ENCODE results near the gene C1orf174.

C1orf174 gene

DNA sequence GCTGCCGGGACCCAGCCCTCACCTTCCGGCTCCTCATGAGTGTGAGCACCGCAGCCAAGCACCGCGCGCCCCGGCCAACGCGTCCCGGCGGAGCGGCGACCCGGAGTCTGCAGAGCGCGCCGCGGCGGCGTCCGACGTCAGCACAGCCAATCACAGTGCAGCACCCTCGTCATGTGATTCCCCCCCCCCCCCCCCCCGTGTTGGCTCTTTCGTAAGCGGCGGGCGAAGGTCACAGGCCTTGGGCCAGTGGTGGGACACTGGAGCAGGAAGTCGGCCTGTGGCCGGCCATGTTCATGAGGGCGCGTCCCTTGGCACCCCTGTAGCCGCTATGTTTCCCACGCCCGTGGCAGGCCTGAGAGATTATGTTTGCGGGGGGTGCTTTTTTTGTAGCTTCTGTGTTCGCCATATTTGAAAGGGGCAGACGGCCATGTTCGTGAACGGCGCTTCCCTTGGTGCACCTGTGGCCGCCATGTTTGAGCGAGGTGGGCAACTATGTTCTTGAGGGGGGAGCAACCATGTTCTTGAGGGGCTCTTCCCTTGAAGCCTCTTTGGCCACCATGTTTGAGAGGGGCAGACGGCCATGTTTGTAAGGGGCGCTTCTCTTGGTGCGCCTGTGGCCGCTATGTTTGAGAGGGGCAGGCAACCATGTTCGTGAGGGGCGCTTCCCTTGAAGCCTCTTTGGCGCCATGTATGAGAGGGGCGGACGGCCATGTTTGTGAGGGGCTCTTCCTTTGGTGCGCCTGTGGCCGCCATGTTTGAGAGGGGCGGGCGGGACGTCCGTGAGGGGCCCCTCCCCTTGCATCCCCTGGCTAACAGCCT is at the start of gene C1orf174:
Gene C1orf174, minus strand, starts transcription at position 123 of the 819 bp plus-strand sequence. Its CDS starts 86 bp downstream, at position 37.
- DNase-seq = peak; percentile 96 to 98

DNA sequence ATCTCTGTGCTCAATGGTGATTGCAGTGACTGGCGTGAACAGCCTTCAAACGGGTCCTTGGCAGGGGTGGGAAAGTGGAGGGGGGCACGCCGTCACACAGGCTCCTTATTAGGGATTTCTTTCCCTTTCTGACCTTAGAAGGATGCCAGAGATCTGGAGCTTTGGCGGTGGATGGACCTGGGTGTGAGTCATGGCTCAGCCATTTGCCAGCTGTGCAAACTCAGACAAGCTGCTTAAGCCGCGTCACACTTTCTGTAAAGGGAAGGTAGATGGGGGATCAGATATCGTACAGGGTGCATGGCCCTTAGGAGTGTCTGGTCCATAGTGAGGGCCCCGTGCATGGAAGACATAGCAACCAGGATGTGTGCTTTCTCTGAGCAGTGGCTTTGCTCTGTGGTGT is 48.3 kb upstream of the C1orf174 start:
- DNase-seq = no peak

DNA sequence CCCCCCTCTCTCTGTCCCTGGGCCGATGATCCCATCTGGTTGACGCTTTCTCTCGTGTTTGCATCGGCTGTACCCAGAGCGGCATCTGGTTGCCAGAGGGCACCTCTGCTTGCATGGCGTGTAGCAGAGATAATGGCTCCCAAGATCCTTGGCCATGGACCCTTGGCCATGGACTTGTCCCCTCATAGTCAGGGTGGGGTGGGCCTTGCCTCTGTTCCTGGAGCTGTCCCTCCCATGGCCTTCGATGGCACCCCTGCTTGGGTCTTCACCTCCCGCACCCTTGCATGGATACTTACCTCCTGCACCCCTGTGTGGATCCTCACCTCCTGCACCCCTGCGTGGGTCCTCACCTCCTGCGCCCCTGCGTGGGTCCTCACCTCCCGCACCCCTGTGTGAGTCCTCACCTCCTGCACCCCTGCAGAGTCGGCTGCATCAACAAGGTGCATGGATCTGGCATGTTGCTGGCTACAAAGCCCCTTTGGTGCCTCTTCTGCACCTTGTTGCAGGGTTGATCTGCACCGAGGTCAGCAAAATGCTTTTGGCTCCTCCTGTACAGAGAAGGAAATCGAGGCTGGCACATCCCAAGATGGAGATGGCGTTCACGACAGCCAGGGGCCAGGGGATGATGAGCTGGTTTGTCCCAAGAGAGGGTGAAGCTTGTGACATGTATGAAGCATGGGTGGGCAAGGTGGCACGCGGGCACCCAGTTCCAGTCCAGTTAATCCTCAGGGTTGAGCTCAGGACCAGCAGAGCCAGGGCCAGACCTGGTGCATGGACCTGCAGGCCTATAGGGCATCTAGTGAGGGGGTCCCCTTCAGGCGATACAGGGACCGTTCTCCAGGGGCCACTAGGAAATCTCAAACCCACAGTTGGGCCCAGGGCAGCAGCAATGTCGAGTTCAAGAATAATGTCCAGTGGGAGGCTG is 46.1 kb upstream of the C1orf174 start:
- DNase-seq = no peak

DNA sequence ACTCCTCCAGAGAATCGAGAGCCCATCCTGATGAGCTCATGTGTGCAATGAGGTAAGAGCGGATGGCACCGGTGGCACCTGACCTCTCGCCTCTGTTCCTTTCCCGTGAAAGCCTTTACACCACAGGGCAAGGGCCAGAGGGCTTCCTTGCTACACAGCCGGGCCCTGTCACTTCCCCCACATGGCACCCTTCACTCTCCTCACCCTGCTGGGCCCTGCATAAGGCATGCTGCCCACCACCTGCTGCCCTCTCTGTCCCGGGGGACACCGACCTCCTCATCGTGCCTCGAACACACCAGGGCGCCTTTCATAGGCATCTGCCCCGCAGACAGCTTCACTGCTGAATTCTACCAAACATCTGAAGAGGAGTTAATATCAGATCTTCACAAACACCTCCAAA is 45.1 kb upstream of the C1orf174 start:
- no peak for DNase-seq

DNA sequence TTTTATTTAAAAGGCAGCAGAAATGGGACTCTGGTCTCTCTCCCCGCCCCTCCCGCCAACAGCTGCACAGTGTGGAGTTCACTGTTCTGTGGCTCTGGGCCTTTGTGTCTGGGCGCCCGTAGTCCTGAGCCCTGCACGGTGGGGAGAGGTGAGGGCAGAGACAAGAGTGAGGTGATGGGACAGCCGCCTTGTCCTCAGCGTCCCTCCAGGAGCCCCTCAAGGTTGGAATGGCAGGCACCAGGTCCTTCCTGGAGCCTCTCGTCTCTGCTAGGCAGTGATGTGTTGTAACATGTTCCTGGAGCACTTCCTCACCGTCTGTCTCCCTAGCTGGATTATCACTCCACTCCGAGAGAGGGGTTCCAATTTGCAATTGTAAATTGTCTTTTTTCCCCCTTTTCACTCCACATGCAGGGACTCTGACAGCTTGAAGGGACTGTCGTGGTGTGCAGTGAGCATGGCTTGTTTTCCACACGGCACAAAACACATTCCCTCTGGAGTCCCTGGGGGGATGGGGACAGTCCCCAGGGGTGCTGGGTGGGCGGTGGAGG is 44.6 kb upstream of the C1orf174 start:
- DNase-seq = no peak

DNA sequence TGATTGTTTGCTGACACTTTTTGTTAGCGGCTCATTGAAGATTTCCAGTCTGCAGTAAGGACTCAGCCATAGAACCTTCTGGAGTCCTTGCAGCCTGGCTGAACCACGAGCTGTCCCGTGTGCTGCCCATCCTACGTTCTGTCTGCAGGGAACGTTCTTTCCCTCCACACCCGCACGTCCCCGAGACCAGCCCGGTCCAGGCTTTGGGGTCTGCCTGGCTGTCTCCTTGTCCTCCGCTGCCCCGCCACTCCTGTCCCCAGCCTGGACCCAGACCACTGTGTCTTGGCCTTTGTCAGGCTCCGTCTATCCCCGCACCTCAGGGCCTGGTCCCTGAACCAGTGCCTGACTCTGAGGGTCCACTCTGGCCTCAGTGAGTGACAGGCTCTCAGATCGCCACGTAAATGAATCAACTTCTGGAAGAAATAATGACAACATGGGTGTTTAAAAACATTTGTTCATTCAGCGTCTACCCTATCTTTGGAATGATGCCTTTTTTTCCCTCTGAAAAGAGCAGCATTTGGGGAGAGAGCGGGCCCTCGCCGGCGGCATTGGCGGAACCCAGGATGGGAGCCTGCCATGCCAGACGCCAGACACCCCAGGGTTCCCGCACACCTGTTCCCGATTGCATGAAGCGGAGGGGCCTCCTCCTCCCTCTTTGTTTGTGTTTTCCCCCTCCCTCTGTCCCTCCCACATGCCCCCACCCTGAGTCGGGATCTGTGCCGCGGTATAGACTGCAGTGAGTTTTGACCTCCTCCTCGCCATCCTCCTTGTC is 43.9 kb upstream of the C1orf174 start:
- no peak for DNase-seq

DNA sequence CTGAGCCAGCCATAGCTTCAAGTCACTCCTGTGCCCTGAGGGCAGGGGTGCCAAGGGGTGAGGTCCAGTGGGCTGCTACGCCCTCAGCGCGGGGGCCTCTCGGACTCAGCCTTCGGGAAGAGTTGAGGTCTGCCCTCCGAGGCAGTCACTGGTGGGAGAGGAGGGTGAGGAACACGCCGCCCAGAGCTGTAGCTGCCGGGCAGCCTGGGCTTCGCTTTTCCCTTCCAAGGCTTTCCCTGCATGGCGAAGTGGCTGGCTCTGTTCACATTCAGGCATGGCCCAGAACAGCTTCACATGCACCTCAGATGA is 43.0 kb upstream of the C1orf174 start:
- no peak for DNase-seq

DNA sequence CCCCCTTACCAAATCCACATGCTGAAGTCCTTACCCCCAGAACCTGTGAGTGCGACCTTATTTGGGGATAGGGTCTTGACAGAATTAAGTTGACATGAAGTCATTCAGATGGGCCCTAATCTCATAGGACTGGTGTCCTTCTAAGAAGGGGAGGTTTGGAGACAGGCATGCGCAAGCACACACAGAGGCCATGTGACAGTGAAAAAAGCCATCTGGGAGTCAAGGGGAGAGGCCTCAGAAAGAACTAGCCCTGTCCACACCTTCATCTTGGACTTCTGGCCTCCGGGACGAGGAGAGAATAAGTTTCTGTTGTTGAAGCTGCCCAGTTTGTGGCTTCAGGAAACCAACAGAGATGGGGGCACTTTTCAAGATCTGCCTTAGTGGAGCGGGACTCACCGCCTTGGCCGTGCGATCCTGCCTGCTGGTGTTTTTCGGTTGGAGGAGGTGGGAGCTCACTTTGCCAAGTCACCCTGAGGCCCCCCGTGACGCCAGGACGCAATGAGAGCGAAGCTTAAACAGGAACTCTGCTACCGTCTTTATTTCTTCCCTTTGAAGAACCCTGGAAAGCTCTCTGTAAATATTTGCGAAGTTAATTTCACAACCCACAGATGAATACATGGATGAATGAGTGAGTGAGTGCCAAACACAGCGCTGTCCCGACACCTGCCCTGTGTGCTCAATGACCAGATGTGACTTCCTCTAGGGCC is 42.5 kb upstream of the C1orf174 start:
- no peak for DNase-seq

DNA sequence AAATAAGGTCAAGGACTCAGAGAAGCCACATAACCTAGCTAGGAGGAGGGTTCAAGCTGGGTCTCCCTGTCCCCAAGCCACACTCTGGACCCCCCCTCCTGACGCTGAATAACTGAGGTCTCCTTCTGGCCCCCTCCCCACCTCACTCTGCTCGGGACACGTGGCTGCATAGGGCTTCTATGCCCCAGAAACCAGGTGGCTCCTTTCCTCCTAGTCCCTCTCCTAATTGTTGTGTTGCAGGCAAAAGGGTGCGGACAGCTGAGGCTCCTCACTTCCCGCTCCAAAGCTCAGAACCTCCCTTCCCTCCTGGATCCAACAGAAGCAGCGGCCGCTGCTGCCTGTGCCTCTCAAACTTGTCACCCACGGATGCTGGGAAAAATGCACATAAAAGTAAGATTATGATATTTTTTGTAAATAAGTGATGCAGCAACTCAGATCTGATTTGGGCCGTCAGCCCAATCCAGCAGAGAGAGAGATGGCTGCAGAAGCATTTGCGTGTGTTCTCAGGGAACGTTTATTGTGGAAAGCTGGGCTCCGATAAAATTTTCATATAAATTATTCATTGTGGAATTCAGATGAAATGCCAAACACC is 40.8 kb upstream of the C1orf174 start:
- DNase-seq = no peak

DNA sequence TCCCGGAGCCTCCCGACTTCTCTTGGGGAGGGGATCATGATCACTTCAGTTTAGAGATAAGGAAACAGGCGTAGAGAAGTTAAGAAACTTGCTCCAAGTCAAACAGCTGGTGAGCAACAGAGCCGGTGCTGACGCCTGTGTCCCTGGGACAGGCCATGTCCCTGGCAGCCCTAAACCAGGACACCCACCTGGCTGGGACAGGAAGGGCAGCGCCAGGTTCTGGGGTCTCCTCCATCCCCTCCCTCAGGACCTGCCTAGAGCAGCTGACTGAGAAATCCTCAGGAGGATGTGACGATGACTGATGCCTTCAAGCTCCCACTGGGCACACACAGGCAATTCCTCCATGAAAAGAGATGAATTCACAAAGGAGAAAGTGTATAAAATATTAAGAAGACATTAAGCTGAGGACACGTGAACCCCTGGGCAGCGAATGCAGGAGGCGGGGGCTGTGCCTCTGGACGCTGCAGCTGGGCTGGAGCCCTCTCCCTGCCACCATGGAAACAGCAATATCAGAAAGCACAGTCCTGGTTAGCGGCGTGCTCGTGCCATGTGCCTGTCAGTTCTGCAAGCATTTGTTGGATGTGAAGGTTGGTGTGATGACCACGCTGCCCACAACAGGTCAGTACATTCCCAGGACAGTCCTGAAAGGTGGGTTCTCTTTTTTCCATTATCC is 40.1 kb upstream of the C1orf174 start:
- no peak for DNase-seq

DNA sequence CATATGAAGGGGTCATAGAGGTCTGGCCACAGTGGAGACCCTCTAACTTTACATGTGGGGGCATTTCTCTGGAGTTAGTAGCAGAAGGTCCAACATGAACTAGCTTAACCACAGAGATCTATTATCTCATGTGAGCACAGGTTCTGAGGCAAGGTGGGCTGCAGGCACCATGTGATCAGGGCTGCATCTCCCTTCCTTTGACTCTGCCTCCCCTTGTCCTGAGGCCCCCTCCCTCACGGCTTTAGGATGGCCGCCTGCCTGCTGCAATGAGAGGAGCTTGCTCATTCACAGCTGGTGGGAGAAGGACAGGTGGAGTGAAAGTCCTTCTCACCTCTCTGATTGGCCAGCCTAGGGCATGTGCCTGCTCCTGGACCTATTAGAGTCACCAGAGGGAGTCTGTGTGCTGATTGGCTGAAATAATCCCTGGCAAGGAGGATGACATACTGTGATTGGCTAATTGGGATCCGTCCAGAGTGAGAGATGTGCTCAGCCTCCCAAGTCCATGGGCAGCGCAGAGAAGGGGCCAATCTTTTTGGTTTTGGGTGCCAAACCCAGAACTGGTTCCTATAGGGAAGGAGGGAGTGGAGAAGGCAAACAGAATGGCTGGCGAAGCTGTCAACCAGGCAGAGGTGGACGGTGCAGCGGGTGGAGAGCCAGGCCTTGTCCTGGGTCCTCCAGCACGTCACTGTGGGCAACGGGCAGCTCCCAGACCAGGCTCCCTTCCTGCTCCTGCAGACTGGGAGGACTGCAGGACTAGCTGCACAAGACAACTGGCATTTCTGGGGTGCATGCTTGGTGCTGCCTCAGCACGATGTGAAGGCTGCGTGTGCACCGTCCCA is 39.4 kb upstream of the C1orf174 start:
- no peak for DNase-seq

DNA sequence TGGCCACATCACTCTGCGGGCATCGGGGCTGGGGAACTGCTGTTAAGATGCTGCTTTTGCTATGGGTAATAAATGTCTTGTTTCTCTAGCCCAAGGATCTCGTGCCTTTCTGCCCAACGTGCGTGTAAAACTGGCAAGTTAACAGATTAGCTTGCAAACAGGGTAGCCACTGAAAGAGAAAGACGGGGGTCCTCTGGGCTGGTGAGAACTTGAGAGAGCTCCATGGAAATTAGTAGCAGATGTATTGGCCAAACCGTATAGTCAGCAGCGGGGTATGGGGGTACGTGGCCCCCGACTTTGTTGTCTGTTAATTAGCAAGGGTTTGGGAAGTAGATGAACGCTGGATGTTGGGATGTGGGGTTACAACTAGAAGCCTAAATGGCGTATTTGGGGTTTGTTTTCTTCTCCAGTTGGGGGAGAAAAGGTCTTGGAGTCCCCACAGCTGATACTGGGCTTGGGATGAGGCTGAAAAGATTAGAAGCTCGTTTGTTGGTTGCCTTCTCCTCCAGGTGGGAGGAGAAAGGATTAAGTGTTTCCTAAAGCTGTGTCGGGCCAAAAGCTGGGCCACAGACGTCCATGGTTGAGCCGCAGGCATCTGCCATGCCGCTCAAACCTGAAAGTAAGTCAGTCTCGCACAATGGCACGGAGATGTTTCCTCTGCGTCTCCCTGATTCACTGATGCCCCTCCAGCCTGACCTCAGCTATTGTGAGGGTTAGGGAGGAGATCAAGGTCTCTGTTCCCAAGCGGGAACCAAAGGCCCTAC is 32.3 kb upstream of the C1orf174 start:
- DNase-seq = no peak

DNA sequence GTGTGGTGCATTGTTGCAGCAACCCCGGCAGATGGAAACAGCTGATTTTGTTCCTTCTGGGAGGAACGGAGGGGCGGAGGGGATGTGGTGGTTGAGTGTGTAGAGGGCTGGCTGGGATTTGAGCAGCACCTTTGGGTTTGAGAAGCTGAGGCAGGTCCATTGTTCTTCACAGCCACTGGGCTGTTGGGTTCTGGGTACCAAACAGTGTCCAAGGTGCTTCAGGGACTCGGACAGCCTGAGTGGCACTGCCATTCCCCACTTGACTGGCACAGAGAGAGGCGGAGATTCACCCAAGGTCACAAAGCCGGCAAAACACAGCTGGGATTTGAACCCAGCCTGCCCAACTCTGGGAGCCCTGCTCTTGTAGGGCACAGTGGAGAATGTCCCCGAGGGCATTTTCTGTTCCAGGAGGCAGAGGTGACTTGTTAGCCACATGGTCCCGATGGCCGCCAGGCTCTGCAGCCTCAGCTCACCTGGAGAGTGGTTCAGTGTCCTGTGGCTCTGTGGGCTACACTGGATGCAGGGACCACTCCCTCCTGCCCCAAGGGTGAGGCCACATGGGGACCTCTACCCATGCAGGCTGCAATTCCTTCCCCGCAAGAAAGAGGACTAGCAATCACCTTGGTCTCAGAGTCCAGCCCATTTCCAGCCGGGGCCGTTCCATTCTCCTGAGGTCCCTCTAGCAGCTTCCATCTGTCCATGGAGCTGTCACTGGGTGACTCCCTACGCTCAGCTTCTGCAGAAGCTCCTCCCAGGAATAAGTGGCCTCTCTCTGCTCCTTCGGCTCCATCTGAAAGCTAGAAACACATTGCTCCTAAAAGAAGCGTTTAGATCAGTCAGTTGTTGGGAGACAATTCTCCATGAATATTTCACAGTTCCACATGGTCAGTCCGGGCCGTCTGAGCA is 31.2 kb upstream of the C1orf174 start:
- DNase-seq = no peak

DNA sequence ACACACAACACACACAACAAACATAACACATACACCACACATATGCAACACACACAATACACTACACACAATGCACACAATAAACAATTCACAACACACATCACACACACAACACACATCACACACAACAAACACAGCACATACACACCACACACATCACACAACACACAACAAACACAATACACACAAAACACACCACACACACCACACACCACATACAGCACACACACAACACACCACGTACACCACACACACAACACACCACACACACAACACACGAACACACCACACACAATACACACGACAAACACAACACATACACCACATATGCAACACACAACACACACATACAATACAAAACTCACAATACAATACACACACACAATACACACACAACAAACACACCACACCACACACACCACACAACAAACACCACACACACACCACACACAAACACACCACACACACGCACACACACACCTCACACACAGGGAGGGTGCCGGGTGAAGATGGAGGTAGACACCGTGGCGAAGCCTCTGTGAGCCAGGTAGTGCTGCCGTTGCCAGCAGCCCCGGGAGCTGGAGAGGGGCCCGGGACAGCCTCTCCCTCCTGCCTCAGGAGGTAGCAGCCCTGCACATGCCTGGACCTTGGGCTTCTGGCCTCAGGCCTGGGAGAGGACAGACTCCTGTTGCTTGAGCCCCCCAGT is 30.4 kb upstream of the C1orf174 start:
- no peak for DNase-seq

DNA sequence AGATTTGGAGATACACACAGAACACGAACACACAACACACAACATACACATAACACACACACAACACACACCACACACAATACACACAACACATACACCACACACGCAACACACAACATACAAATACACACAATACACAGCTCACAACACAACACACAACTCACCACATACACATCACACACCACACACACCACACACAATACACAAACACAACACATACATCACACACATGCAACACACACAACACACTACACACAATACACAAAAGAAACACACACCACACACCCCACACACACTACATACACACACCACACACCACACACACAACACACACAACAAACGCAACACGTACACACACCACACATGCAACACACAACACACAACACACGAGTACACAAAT is 29.1 kb upstream of the C1orf174 start:
- DNase-seq = no peak

DNA sequence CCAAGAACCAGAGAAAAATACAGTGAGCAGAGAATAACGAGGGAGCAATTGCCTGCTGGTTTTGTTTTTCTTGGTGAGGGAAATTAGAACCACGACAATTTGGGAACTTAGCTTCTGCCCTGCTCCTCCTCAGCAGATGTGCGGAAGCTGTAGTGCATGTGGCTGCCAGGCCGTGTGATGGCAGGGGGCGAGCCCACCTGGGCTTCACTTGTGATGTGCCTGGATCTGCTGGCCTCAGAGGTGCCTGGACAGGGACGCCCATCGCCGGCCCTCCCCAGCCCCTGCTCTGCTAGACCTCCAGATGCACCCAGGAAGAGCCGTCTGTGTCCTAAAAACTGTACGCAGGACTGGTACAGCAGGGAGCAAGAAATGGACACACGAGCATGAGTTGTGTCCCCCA is 28.5 kb upstream of the C1orf174 start:
- no peak for DNase-seq

DNA sequence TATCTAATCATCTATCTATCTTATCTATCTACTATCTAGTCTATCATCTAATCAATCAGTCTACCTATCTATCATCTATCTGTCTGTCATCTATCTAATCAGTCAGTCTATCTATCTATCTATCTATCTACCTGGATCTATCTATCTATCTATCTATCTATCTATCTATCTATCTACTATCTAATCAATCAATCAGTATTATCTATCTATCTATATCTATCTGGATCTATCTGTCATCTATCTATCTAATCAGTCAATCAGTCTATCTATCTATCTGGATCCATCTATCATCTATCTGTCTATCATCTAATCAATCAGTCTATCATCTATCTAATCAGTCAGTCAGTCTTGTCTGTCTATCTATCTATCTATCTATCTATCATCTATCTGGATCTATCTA is 26.9 kb upstream of the C1orf174 start:
- DNase-seq = no peak

DNA sequence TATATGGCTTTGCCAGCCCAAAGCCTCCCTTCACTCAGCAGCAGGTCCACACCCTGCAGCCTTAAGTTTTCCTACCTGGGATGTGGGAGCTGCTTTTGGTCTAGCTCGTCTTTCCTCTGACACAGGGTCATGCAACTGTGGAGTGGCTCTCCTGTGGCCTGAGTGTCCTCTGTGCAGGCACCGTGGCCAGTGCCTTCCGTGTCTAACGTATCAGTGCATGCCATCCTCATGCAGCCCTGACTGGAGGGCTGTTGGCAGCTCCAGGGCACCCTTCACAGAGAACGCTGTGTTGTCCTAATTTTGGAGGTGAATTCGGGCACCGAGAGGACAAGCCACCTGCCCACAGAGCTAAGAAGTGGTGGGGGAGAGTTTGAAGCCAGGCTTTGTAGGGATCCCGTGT is 25.7 kb upstream of the C1orf174 start:
- no peak for DNase-seq

Measured in AML-193 (cell line).